GM12874 (cell line): ENCODE measurements around the gene CRB2.

ENCODE experiments used
- CTCF ChIP-seq: IDR thresholded peaks from 2 replicates; pipeline ENCODE4 v1.5.1; 2011; ENCODE audit warnings: low read depth, mild to moderate bottlenecking, control low read depth, low read length, moderate library complexity; ENCODE audit not compliant: insufficient read depth

The CRB2 gene

GRCh38 chr9:123370526-123371227, 14.7 kb downstream of the CRB2 start:
- no peak for TF ChIP-seq CTCF

- no peak for TF ChIP-seq CTCF
Observed at GRCh38 chr9:123371228-123371584, 15.2 kb downstream of the CRB2 start.

- no peak for TF ChIP-seq CTCF
Observed at GRCh38 chr9:123371805-123372590, 16.0 kb downstream of the CRB2 start.

- TF ChIP-seq CTCF = no peak
Observed at GRCh38 chr9:123372766-123373446, 16.9 kb downstream of the CRB2 start.

- no peak for TF ChIP-seq CTCF
Observed at GRCh38 chr9:123373447-123373923, 17.5 kb downstream of the CRB2 start.

GRCh38 chr9:123373946-123374345, 17.9 kb downstream of the CRB2 start:
- no peak for TF ChIP-seq CTCF

GRCh38 chr9:123375469-123376132, 19.6 kb downstream of the CRB2 start:
- TF ChIP-seq CTCF = no peak
